ENCODE measurements around the gene THADA. TPM values are rescaled to one million over a fixed set of nuclear protein-coding genes. Genes with fewer than 3 reads are reported as not detected.
"Not testable (repeated sequence)": the region's sequence is repeated elsewhere in the genome, so short reads cannot be mapped to it uniquely, and the experiment has no call there.

Gene THADA
- total RNA-seq, 1 donor from 2014 or later: 40.8 TPM

GRCh38 chr2:43305012-43305411 lies 290.8 kb downstream of the THADA start:
- DNase-seq (ENCODE audit: low spot score) (no peak), ATAC-seq (peak; percentile 83)
- intact Hi-C loops (cut with DNase I): no loop called here

DNA sequence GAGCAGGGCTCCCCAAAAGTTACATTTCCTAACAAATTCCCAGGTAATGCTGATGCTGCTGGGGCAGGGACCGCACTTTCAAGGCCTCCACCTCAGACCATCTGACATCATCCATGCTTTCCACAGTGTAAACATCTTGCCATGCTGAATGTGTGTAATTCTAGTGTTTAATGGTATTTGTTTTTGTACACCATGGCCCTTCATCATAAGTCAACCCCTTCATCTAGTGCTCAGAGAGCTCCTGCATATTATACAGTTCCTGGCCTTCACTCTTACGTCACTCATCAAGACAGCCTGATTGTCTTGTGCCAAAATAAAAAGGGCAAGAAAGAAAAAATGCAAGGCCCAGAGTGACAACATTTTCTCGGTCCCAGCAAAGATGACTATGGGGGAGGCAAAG lies 291.9 kb downstream of the THADA start:
- intact Hi-C loops (cut with DNase I): no loop called here
- no peak for ATAC-seq
- no peak for DNase-seq (ENCODE audit: low spot score)

- ATAC-seq (no peak), DNase-seq (ENCODE audit: low spot score) (no peak)
- intact Hi-C loops (cut with DNase I): no loop called here
Observed at GRCh38 chr2:43302961-43303494, 292.8 kb downstream of the THADA start.

GRCh38 chr2:43302182-43302960 lies 293.5 kb downstream of the THADA start:
- intact Hi-C loops (cut with DNase I): no loop called here
- ATAC-seq: no peak
- DNase-seq (ENCODE audit: low spot score): no peak

- intact Hi-C loops (cut with DNase I): no loop called here
- ATAC-seq (no peak), DNase-seq (ENCODE audit: low spot score) (no peak)
Observed at GRCh38 chr2:43300781-43301583, 294.9 kb downstream of the THADA start.

DNA sequence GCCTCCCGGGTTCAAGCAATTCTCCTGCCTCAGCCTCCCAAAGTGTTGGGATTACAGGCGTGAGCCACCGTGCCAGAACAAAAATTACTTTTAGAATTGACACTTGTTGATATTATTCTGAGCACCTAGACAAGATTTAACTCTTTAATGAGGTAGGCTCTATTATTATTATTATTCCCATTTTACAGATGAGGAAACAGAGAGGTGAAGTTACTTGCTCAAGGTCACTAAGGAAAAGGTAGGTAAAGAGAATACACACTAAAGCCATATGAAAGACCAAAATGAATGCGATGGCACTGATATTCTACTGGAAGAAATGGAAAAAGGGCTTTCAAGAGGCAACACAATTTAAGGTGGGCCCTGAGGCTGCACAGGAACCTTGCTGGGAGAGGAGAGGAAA lies 295.6 kb downstream of the THADA start:
- ATAC-seq (no peak), DNase-seq (ENCODE audit: low spot score) (no peak)
- intact Hi-C loops (cut with DNase I): no loop called here

DNA sequence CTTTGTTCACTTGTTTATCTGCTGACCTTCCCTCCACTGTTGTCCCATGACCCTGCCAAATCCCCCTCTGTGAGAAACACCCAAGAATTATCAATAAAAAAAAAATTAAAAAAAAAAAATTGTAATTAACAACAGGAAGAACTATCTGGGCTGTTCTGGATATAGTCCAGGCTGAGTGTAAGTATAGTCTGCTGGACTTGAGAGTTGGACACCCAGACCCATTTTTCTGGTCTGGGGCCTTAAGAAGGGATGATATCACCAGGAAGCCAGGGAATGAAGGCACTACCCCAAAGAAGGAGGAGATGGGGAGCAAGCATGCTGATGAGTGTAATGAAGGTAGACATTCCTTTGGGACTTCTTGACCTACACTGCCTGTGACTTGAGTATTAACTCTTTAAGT lies 297.3 kb downstream of the THADA start:
- DNase-seq (ENCODE audit: low spot score) (no peak), ATAC-seq (no peak)
- intact Hi-C loops (cut with DNase I): no loop called here

DNA sequence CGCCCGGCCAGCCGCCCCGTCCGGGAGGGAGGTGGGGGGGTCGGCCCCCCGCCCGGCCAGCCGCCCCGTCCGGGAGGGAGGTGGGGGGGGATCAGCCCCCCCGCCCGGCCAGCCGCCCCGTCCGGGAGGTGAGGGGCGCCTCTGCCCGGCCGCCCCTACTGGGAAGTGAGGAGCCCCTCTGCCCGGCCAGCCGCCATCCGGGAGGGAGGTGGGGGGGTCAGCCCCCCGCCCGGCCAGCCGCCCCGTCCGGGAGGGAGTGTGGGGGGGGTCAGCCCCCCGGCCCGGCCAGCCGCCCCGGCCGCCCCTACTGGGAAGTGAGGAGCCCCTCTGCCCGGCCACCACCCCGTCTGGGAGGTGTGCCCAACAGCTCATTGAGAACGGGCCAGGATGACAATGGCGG lies 298.1 kb downstream of the THADA start:
- intact Hi-C loops (cut with DNase I); ATAC-seq; DNase-seq (ENCODE audit: low spot score): not testable (repeated sequence)

GRCh38 chr2:43294973-43295603 lies 300.8 kb downstream of the THADA start:
- no peak for DNase-seq (ENCODE audit: low spot score)
- intact Hi-C loops (cut with DNase I): no loop called here
- ATAC-seq: no peak

- DNase-seq (ENCODE audit: low spot score) (no peak), ATAC-seq (peak; percentile 98)
- intact Hi-C loops (cut with DNase I): no loop called here
Observed at GRCh38 chr2:43293744-43294695, 301.8 kb downstream of the THADA start.

DNA sequence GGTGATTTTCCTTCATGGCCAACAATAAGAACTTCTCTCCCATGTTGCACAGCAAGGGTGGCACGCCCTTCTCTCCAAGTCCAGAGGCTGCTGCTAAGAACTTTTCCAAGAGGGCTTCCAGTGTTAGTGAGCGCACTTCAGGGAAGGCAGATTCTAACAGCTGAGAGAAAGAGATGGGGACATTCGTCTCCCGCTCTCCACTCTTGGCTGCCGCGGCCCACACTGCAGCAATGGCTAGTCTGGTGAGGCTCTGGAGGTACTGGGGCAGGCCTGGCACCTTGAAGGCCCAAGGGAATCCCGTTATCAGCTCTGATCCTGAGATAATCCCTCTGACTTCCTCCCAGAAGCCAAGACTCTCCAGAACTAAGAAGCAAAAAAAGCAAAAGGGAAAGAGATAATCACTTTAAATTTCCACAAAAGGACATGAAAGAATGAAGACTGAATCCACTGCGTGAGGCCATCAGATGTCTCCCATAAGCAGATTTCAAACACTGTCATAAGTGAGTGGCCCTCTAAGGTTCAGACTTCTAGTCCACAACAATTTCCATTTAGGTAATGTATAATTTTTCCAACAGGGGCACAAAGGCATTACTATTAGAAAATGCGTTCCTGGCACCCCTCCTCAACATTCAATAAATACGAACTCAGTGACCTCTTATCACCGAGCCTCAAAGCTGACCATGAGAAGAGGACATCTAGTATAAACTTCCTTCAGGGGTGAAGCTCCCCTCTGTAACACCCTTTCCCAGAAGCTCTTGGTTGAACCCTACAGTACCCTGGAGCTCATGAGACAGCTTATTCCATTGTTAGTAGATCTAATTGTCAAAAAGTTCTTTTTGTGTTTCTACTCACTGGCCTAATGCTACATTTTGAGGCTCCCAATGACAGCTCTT lies 302.7 kb downstream of the THADA start:
- intact Hi-C loops (cut with DNase I): no loop called here
- no peak for ATAC-seq
- no peak for DNase-seq (ENCODE audit: low spot score)

DNA sequence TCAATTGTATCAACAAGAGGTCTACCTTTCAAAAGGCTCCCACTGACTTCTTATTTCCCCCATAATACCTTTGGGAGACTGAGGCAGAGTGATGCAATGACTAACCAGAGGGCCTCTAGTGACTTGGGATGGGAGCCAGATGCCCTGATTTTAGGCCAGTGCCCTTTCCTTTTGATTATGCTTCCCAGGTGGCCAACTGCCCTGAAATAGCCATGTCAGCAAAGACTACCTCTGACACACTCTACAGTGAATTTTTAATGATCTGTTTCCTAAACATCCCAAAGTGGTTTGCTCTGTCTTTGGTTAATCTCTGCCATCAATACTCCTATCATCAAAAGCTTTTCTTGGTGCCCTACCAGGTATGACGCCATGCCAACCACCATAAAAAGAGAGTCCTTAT lies 303.5 kb downstream of the THADA start:
- intact Hi-C loops (cut with DNase I): no loop called here
- DNase-seq (ENCODE audit: low spot score) (no peak), ATAC-seq (no peak)

- ATAC-seq: no peak
- intact Hi-C loops (cut with DNase I): no loop called here
- DNase-seq (ENCODE audit: low spot score): no peak
Observed at GRCh38 chr2:43289331-43289730, 306.5 kb downstream of the THADA start.

GRCh38 chr2:43288417-43289305 lies 307.2 kb downstream of the THADA start:
- intact Hi-C loops (cut with DNase I): no loop called here
- ATAC-seq: no peak
- no peak for DNase-seq (ENCODE audit: low spot score)

- ATAC-seq (no peak), DNase-seq (ENCODE audit: low spot score) (no peak)
- intact Hi-C loops (cut with DNase I): no loop called here
Observed at GRCh38 chr2:43285987-43286386, 309.9 kb downstream of the THADA start.

GRCh38 chr2:43284967-43285366 lies 310.9 kb downstream of the THADA start:
- DNase-seq (ENCODE audit: low spot score) (no peak), ATAC-seq (no peak)
- intact Hi-C loops (cut with DNase I): no loop called here

GRCh38 chr2:43284347-43284746 lies 311.5 kb downstream of the THADA start:
- DNase-seq (ENCODE audit: low spot score); ATAC-seq; intact Hi-C loops (cut with DNase I): not testable (repeated sequence)
